Measurements from ENCODE around the gene ATP13A3.

ATP13A3 gene

GRCh38 chr3:194369522-194370279 lies 117.1 kb downstream of the ATP13A3 start, which contains the start of gene LRRC15:
LRRC15 (minus strand) TSS chr3:194369743; CDS start chr3:194361043, 8,700 bp downstream.
- no peak for DNase-seq (ENCODE audit: low read depth)

- no peak for DNase-seq (ENCODE audit: low read depth)
Observed at GRCh38 chr3:194368918-194369317, 117.9 kb downstream of the ATP13A3 start.

GRCh38 chr3:194367992-194368841 lies 118.6 kb downstream of the ATP13A3 start:
- DNase-seq (ENCODE audit: low read depth): no peak

- no peak for DNase-seq (ENCODE audit: low read depth)
Observed at GRCh38 chr3:194365978-194366490, 120.8 kb downstream of the ATP13A3 start.

GRCh38 chr3:194365526-194365925 lies 121.3 kb downstream of the ATP13A3 start:
- no peak for DNase-seq (ENCODE audit: low read depth)

GRCh38 chr3:194364652-194365434 lies 122.0 kb downstream of the ATP13A3 start:
- DNase-seq (ENCODE audit: low read depth): no peak

GRCh38 chr3:194364314-194364651 lies 122.5 kb downstream of the ATP13A3 start:
- no peak for DNase-seq (ENCODE audit: low read depth)

GRCh38 chr3:194360568-194360967 lies 126.2 kb downstream of the ATP13A3 start:
- no peak for DNase-seq (ENCODE audit: low read depth)

GRCh38 chr3:194357681-194358080 lies 129.1 kb downstream of the ATP13A3 start:
- no peak for DNase-seq (ENCODE audit: low read depth)

- no peak for DNase-seq (ENCODE audit: low read depth)
Observed at GRCh38 chr3:194355379-194355778, 131.4 kb downstream of the ATP13A3 start.

GRCh38 chr3:194354315-194354714 lies 132.5 kb downstream of the ATP13A3 start:
- DNase-seq (ENCODE audit: low read depth): no peak
